ENCODE measurements around the gene CRLF1.

Gene CRLF1

DNA sequence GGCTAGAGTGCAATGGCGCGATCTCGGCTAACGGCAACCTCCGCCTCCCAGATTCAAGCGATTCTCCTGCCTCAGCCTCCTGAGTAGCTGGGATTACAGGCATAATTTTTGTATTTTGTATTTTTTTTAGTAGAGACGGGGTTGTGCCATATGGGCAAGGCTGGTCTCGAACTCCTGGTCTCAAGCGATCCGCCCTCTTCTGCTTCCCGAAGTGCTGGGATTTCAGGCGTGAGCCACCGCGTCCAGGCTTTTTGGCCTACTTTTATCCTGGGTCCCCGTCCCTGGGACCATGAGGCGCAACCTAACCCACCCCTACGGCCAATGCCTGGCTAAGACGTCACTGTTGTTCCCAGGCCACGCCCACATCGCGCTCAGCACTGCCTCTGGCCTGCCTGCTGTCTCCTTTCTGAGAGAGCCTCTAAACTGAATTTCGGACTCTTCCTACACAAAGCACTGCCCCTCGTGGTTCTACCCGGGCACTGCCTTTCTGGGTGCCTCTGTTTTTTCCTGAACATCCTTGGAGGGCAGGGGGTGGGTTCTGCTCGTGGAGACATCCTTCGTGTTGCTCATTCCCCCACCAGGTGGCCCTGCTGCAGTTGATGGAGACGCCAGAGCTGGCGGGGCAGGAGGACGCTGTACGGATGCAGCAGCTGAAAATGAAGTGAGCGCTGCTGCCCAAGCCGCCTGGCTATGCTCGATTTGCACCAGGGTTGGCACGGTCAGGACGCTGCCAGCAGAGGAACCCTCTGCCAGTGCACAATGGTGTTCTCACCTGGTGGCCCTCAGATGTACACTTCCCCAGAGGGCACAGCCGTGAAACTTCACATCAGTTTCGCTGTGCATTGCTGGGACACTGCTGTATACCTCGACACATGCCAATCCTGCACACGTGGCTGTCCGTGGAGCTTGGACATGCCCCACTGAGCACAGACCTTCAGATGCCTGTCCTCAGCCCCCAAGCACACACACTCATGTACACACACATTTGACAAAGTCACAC lies 16.0 kb downstream of the CRLF1 start:
- peak; percentile 64 for DNase-seq

GRCh38 chr19:18589380-18590272 lies 17.0 kb downstream of the CRLF1 start:
- peak; percentile 24 for DNase-seq

DNA sequence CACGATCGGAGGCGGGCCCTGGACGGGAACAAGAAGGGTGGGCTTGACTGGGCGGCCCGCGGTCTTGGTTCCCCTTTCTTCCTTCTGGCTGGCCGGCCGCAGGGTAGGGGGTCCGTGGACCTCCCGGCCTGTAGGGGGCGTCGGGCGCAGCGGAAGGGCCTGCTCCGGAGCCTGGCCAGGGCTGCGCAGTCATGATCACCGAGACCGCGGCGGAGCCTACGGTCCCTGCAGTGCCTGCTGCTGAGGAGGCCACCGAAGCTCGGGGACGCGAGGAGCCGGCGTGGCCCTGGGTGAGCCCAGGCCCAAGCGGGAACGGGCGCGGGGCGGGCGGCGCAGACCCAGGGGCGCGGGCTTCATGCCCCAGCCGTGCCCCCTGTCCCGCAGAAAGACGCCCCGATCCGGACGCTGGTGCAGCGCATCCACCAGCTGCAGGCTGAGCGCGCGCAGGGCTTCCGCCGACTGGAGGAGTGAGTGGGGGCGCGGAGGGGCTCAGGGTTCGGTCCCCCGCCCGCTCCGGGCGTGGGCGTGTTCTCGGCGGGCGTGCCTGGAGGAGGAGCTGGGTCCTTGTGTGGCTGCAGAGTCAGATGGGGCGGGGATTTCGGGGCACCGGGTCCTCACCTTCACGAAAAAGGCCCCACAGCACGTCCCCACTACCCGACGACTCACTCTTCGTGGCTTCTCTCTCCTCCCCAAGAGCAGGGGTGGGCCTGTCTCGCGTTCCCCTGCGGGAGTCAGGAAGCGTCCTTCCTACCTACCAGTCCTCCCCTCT lies 17.8 kb downstream of the CRLF1 start, which contains the start of gene REX1BD:
Gene REX1BD, plus strand, starts transcription at position 188 of the 769 bp plus-strand sequence. Its CDS starts 4 bp downstream, at position 192.
- peak; percentile 63 for DNase-seq

DNA sequence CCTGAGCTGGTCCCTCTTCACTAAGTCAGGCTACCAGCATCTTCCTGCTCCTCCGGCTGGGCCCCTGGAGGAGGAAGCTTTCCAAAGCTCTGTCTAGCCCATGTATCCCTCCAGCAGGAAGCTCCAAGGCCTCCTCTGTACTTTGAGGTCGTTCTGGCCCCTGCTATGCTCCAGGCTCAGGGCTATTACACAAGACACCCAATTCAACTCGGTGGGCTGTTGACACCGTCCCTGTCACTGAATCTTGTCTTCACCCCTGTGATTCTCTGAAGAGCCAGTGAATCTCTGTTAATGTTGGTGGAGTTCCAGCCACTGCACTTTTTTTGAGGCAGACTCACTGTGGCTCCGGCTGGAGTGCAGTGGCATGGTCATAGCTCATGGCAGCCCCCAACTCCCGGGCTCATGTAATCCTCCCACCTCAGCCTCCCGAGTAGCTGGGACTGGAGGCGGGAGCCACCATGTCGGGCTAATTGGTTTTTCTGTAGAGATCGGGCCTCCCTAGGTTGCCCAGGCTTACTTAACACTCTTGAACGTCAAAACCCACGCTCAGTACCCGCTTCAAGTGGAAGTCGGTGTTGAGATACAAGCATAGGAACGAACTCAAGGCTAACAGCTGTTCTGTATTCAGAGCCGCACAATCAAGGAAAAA lies 18.5 kb downstream of the CRLF1 start:
- no peak for DNase-seq

GRCh38 chr19:18587561-18587960 lies 19.0 kb downstream of the CRLF1 start:
- DNase-seq: no peak

GRCh38 chr19:18586306-18586705 lies 20.3 kb downstream of the CRLF1 start:
- DNase-seq: no peak

GRCh38 chr19:18580311-18580710 lies 26.3 kb downstream of the CRLF1 start:
- no peak for DNase-seq

- DNase-seq: no peak
These were observed 29.2 kb downstream of the CRLF1 start for GRCh38 chr19:18577365-18577914.

GRCh38 chr19:18576383-18576782 lies 30.2 kb downstream of the CRLF1 start:
- no peak for DNase-seq

GRCh38 chr19:18574691-18575291 lies 31.8 kb downstream of the CRLF1 start:
- no peak for DNase-seq

DNA sequence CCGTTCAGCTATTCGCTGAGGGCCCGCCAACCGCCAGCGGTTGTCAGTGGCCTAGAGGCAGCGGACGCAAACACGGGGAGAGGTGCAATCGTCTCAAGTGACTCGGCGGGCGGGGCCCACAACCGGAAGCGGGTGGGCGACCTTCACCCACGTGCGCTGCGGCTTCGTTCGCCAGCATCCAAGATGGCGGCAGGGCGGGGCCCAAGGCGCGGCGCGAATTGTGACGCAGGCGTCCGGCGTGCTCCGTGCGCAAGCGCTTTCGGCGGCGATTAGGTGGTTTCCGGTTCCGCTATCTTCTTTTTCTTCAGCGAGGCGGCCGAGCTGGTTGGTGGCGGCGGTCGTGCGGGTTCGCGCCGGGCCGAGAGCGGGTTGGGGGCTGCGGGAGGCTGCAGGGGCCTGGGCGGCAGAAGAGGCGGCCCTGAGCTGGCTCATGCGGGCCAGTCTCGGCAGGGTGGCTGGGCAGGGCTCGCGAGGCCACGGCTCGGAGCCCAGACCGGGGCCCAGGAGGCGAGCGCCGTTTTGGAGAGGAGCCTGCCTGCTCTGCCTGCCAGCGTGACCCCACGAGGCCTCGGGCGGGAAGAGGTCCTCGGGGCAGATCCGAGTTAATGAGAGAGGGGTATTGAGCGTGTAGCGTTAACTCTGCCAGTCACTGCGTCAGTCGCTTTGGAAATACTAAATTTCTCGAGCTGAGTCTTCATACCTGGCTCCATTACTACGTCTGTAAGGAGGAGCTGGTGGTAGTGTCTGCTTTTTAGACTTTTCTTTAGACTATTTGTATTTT lies 34.8 kb downstream of the CRLF1 start, which contains the start of gene UBA52:
Gene UBA52, plus strand, starts transcription at position 294 of the 781 bp plus-strand sequence. CDS start 1,444 bp downstream, outside the sequence.
- DNase-seq: peak; percentile 96

GRCh38 chr19:18568367-18568766 lies 38.2 kb downstream of the CRLF1 start:
- no peak for DNase-seq

DNA sequence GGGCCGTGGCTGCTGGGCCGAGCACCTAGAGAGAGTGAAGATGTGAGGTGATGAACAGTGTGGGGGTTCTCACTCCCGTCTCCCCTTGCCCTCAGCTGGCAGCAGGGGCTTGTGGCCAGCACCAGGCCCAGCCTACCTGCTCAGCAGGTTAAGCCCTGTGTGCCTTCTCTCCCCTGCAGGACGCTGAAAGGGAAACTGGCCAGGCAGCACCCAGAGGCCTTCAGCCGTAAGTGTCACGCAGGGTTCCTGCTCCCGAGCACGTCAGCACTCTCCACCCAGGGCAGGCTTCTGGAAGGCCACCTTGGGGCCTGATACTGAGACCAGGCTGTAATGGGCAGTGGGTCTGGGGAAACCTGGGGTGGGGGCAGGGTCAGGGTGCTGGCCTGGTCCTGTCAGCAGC lies 39.6 kb downstream of the CRLF1 start:
- DNase-seq: no peak

GRCh38 chr19:18562086-18562485 lies 44.5 kb downstream of the CRLF1 start:
- DNase-seq: no peak

DNA sequence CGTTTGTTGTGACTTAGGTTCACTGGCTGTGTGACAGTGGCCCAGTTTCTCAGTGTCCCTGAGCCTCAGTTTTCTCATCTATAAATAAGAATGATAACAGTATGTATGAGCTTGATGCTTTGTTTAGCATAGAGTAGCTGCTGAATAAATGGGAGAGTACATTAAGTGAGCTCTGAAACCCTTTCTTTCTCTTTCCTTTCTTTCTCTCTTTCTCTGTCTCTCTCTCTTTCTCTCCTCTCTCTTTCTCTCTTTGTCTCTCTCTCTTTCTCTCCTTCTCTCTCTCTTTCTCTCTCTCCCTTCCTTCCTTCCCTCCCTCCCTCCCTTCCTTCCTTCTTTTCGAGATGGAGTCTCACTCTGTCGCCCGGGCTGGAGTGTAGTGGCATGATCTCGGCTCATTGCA lies 46.9 kb downstream of the CRLF1 start:
- no peak for DNase-seq

DNA sequence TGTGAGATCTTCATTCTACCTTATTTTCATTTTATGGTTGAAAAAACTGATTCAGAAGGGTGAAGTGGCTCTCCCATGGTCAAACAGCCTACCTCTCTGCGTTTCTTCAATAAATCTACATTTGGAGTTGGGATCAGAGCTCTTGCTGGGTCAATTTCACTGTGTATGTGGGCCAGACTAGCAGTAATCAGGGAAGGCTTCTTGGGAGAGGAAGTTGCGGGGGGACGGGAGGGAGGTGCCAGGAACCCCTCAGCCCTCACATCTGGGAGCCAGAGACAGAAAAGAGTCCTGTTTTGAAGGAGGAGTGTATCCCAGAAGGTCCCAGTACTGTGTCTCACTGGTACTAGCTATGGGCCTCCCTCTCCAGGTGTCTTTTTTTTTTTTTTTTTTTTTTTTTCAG lies 48.0 kb downstream of the CRLF1 start:
- no peak for DNase-seq

DNA sequence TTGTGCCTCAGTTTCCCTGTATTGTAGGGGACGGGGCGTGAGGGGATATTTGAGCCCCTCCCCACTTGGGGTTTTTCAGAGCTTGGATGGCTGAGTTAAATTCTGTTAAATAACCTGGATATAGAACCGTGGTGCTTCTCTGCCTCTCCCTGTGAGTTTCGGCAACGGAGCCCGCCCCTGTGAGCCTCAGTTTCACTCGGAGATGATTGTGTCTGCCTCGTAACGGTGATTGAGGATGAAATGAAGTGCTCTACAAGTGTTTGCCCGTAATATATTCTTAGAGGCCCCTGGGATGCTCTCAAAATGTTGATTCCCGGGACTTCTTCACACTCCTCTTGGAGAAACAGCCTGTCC lies 48.4 kb downstream of the CRLF1 start:
- DNase-seq: no peak

- peak; percentile 90 for DNase-seq
These were observed 49.0 kb downstream of the CRLF1 start, which contains the start of gene KXD1 for GRCh38 chr19:18557411-18558201. KXD1 (plus strand) TSS chr19:18557870; CDS start chr19:18562057, 4,187 bp downstream.

DNA sequence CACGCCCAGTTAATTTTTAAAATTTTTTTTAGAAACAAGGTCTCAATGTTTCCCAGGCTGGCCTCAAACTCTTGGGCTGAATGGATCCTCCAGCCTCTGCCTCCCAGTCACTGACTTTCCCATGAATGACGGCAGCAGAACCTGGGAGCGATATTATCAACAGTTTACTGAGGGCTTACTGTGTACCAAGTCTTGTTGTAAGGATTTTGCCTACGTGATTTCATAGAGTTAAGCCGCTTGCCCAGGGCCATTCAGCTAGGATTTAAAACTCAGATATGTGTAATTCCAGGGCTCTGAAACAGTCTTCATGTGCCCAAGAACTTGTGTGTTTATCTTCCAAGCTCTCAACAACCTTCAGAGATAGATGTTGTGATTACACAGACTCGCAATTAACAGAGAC lies 55.0 kb downstream of the CRLF1 start:
- DNase-seq: no peak
